ENCODE data around the gene SERINC4. TPM values are rescaled to one million over a fixed set of nuclear protein-coding genes. Genes with fewer than 3 reads are reported as not detected.

Gene SERINC4
- polyA plus RNA-seq, 1 of the 3 experiments (the other 2 are of a cell fraction) = 0.05 TPM

DNA sequence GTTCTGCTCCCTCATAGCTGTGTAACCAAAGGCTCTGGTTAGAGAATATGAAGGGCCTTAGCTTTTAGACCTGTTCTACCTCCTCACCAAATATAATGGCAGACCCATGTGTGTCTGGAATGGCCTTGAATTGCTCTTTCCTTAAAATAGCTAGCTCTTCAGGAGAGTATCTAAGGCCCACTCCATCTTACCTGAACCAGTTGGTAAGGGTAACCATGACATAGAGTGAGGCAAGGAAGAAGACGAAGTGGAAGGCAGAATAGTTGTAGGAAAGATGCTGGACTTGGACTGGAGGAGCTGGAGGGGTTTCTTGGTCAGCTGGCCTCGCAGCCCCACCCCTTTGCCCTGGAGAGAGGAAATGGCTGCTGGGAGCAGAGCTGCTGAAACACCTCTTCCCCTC is 4.8 kb downstream of the SERINC4 start:
- Histone ChIP-seq H3F3A (replicated peaks; ENCODE audit: insufficient read depth) (peaks cover 46% of the 10 kb centered on the region), H3K9me2 (no peaks in the 10 kb centered on the region), H3K27me3 (ENCODE audit: insufficient read depth) (no peaks in the 10 kb centered on the region), H4K20me1 (ENCODE audit: insufficient read depth) (peaks cover 28% of the 10 kb centered on the region), H3K27ac (ENCODE audit: low read depth in 2 of 2, low read length in 1 of 2) (0 out of 4 replicates have a peak overlapping the region, but pooled peaks of 1 of the 2 experiments have one; percentile 4), H3K4me1 (ENCODE audit: control insufficient read depth in 1 of 2, insufficient read depth in 2 of 2, low read depth in 1 of 2, low read length in 1 of 2) (peaks cover 20 to 26% of the 10 kb centered on the region in 2 experiments; a peak in 3 of 4 replicates), H3K36me3 (replicated peaks in 1 of 2; ENCODE audit: control insufficient read depth in 1 of 2, insufficient read depth in 2 of 2, low read length in 1 of 2) (peaks cover 43 to 46% of the 10 kb centered on the region in 2 experiments), H2AFZ (ENCODE audit: low read depth) (no peak overlapping the region), H3K9me3 (no peaks in the 10 kb centered on the region), H3K4me3 (ENCODE audit: low read depth in 2 of 2, low read length in 1 of 2) (peak overlapping the region in 1 of 2 experiments; percentile 99; a peak in 1 of 4 replicates), H3K9ac (no peak overlapping the region), H3K79me2 (ENCODE audit: insufficient read depth) (peaks cover 38% of the 10 kb centered on the region), H3K4me2 (peak overlapping the region; percentile 99; the same call in 1 of the 2 replicates)
- WGBS (ENCODE audit: low lambda C conversion rate) = 93% methylated on average over 2 of the region's 2 CpGs
- TF ChIP-seq RFX5 (IDR thresholded peaks at IDR 0.05; ENCODE audit: low read length) = no peak
- TF ChIP-seq TAF1 (IDR thresholded peaks at IDR 0.05; ENCODE audit: borderline replicate concordance, low read depth, low read length) = no peak
- no peak for TF ChIP-seq FOXM1 (IDR thresholded peaks at IDR 0.05; ENCODE audit: low read depth)
- no peak for TF ChIP-seq NRF1 (IDR thresholded peaks at IDR 0.05; ENCODE audit: low read depth, low read length)
- no peak for TF ChIP-seq EZH2phosphoT487 (IDR thresholded peaks at IDR 0.05; ENCODE audit: borderline replicate concordance, low read depth)
- TF ChIP-seq, protein P1, sequence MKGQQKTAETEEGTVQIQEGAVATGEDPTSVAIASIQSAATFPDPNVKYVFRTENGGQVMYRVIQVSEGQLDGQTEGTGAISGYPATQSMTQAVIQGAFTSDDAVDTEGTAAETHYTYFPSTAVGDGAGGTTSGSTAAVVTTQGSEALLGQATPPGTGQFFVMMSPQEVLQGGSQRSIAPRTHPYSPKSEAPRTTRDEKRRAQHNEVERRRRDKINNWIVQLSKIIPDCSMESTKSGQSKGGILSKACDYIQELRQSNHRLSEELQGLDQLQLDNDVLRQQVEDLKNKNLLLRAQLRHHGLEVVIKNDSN (IDR thresholded peaks at IDR 0.05; ENCODE audit: borderline replicate concordance, low read depth) = no peak
- TF ChIP-seq, protein P2, sequence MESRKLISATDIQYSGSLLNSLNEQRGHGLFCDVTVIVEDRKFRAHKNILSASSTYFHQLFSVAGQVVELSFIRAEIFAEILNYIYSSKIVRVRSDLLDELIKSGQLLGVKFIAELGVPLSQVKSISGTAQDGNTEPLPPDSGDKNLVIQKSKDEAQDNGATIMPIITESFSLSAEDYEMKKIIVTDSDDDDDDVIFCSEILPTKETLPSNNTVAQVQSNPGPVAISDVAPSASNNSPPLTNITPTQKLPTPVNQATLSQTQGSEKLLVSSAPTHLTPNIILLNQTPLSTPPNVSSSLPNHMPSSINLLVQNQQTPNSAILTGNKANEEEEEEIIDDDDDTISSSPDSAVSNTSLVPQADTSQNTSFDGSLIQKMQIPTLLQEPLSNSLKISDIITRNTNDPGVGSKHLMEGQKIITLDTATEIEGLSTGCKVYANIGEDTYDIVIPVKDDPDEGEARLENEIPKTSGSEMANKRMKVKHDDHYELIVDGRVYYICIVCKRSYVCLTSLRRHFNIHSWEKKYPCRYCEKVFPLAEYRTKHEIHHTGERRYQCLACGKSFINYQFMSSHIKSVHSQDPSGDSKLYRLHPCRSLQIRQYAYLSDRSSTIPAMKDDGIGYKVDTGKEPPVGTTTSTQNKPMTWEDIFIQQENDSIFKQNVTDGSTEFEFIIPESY (IDR thresholded peaks at IDR 0.05; ENCODE audit: borderline replicate concordance, low read depth) = no peak
- no peak for TF ChIP-seq FOXJ3 (CRISPR knock-in tag; IDR thresholded peaks at IDR 0.05)
- no peak for TF ChIP-seq YY1 (IDR thresholded peaks at IDR 0.05; ENCODE audit: low read depth)
- no peak for TF ChIP-seq CHD2 (IDR thresholded peaks at IDR 0.05; ENCODE audit: low read length, partially characterized antibody)
- no peak for TF ChIP-seq RAD21 (IDR thresholded peaks at IDR 0.05; ENCODE audit: low read length)
- TF ChIP-seq, protein P3, sequence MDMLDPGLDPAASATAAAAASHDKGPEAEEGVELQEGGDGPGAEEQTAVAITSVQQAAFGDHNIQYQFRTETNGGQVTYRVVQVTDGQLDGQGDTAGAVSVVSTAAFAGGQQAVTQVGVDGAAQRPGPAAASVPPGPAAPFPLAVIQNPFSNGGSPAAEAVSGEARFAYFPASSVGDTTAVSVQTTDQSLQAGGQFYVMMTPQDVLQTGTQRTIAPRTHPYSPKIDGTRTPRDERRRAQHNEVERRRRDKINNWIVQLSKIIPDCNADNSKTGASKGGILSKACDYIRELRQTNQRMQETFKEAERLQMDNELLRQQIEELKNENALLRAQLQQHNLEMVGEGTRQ (IDR thresholded peaks at IDR 0.05; ENCODE audit: borderline replicate concordance, low read depth, low read length) = no peak
- no peak for TF ChIP-seq NFIC (IDR thresholded peaks at IDR 0.05; ENCODE audit: borderline replicate concordance)
- no peak for DNase-seq
- POLR2A ChIA-PET = no interaction called here
- CTCF ChIA-PET = interaction anchor here (4.1 kb wide), 1 partner anchor 26 kb away, joined by 14 read pairs; no protein-coding TSS in a partner anchor
